H1 (cell line): ENCODE measurements around the gene MIEN1.

ENCODE experiments used
- CBX5 ChIP-seq: fragments of 300-800, 300-1000 bp; sonication (generic); IDR thresholded peaks from 2 replicates; pipeline ENCODE4 v1.7.1; 2016; ENCODE audit warnings: antibody characterized with exemption, low read length, low read depth
- CEBPB ChIP-seq: IDR thresholded peaks from 2 replicates; pipeline ENCODE4 v1.6.1; 2012; ENCODE audit warnings: low read depth, low read length
- CTCF ChIP-seq, 3 experiments: IDR thresholded peaks; 1 replicate in 2 of 3; 2 replicates in 1 of 3; pipeline versions ENCODE4 v1.5.1 to v1.6.1; 2011; ENCODE audit warnings: low read length in 3 of 3, mild to moderate bottlenecking in 3 of 3, inconsistent platforms in 2 of 3, low read depth in 1 of 3, moderate library complexity in 1 of 3; ENCODE audit not compliant: insufficient read depth in 1 of 3; ENCODE audit errors: control extremely low read depth in 1 of 3
- E2F6 ChIP-seq: IDR thresholded peaks from 2 replicates; pipeline ENCODE4 v1.6.1; 2012; ENCODE audit warnings: inconsistent platforms
- HDAC2 ChIP-seq, 2 experiments: fragments of 300-600 bp in 1 of 2; sonication (generic) in 1 of 2; IDR thresholded peaks; 2 replicates each; pipeline ENCODE4 v1.6.1; 2011 to 2012; ENCODE audit warnings: low read depth in 2 of 2, low read length in 2 of 2, mild to moderate bottlenecking in 2 of 2, moderate library complexity in 2 of 2, borderline replicate concordance in 1 of 2, inconsistent platforms in 1 of 2
- JUND ChIP-seq: IDR thresholded peaks from 2 replicates; pipeline ENCODE4 v1.6.1; 2011; ENCODE audit warnings: mild to moderate bottlenecking, improper control_type of control experiment, low read length
- POLR2A ChIP-seq, 2 experiments: IDR thresholded peaks; 1 replicate in 1 of 2; 2 replicates in 1 of 2; pipeline ENCODE4 v1.6.1; 2011; ENCODE audit warnings: low read depth in 2 of 2, low read length in 2 of 2, mild to moderate bottlenecking in 2 of 2; ENCODE audit errors: control extremely low read depth in 1 of 2
- POLR2AphosphoS5 ChIP-seq: IDR thresholded peaks from 2 replicates; pipeline ENCODE4 v1.6.1; 2011; ENCODE audit warnings: low read depth, low read length
- RAD21 ChIP-seq, 2 experiments: IDR thresholded peaks in 1 of 2; conservative IDR thresholded peaks in 1 of 2; 2 replicates each; pipeline ENCODE4 v1.6.1; 2011; ENCODE audit warnings: low read depth in 2 of 2, low read length in 2 of 2, improper control_type of control experiment in 1 of 2, inconsistent platforms in 1 of 2, mild to moderate bottlenecking in 1 of 2, moderate library complexity in 1 of 2
- SIN3A ChIP-seq, 2 experiments: IDR thresholded peaks in 1 of 2; conservative IDR thresholded peaks in 1 of 2; 2 replicates each; pipeline ENCODE4 v1.6.1; 2011 to 2012; ENCODE audit warnings: low read length in 2 of 2, improper control_type of control experiment in 1 of 2, low read depth in 1 of 2, mild to moderate bottlenecking in 1 of 2
- TAF1 ChIP-seq: IDR thresholded peaks from 2 replicates; pipeline ENCODE4 v1.6.1; 2011; ENCODE audit warnings: mild to moderate bottlenecking, low read depth, low read length

DNA sequence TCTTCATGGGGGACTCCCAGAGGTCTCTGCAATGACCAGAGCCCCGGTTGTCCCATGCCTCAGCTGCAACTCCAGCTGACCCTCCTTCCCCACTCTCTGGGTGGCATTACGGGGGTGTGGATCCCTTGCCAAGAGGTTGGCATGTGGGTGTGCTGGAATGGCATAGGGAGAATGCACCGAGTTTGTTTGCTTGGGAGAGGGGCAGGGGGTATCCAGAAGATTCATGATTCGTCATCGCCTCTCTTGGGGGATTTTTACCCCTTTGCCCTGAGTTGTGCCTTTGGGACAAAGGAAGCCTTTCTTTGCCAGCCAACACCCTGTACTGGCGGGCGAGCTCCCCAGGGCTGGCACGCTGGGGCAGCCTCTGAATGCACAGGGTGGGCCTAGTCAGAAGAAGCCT is 23.9 kb downstream of the MIEN1 start:
- no peak for TF ChIP-seq TAF1
- no peak for TF ChIP-seq POLR2A (IDR thresholded peaks at IDR 0.05; ENCODE audit: control extremely low read depth in 1 of 2, low read depth in 2 of 2, low read length in 2 of 2)
- TF ChIP-seq POLR2AphosphoS5 = no peak
- TF ChIP-seq JUND = no peak
- TF ChIP-seq RAD21 (IDR thresholded peaks at IDR 0.05 in 1 of 2, conservative IDR thresholded peaks at IDR 0.05 in 1 of 2; ENCODE audit: low read depth in 2 of 2, low read length in 2 of 2) = no peak
- no peak for TF ChIP-seq SIN3A (conservative IDR thresholded peaks at IDR 0.05 in 1 of 2, IDR thresholded peaks at IDR 0.05 in 1 of 2; ENCODE audit: low read depth in 1 of 2, low read length in 2 of 2)
- TF ChIP-seq CBX5 = no peak
- TF ChIP-seq CTCF (IDR thresholded peaks at IDR 0.05; ENCODE audit: control extremely low read depth in 1 of 3, insufficient read depth in 1 of 3, low read depth in 1 of 3, low read length in 3 of 3) = no peak
- no peak for TF ChIP-seq E2F6
- TF ChIP-seq CEBPB = no peak
- no peak for TF ChIP-seq HDAC2 (IDR thresholded peaks at IDR 0.05; ENCODE audit: borderline replicate concordance in 1 of 2, low read depth in 2 of 2, low read length in 2 of 2)
